ENCODE measurements around the gene ST6GALNAC3.

GRCh38 chr1:76147917-76148316, 73.4 kb downstream of the ST6GALNAC3 start:
- TF ChIP-seq EZH2phosphoT487 (IDR thresholded peaks at IDR 0.05; ENCODE audit: borderline replicate concordance) (no peak), CTCF (IDR thresholded peaks at IDR 0.05 in 2 of 3, conservative IDR thresholded peaks at IDR 0.05 in 1 of 3; ENCODE audit: borderline replicate concordance in 1 of 3, insufficient read depth in 1 of 3, low read depth in 2 of 3, low read length in 2 of 3) (no peak), JUND (IDR thresholded peaks at IDR 0.05) (no peak), ZFX (IDR thresholded peaks at IDR 0.05) (no peak), POLR2AphosphoS5 (IDR thresholded peaks at IDR 0.05; ENCODE audit: low read depth, low read length) (no peak), POLR2A (IDR thresholded peaks at IDR 0.05; ENCODE audit: borderline replicate concordance, extremely low read depth, insufficient read depth, insufficient read length) (no peak), CEBPB (IDR thresholded peaks at IDR 0.05; ENCODE audit: low read depth) (no peak), RAD21 (IDR thresholded peaks at IDR 0.05; ENCODE audit: low read depth) (no peak), YY1 (IDR thresholded peaks at IDR 0.05; ENCODE audit: extremely low read depth, insufficient replicate concordance, low read depth, low read length) (no peak), ELF1 (IDR thresholded peaks at IDR 0.05; ENCODE audit: borderline replicate concordance, low read depth) (no peak), EGR1 (IDR thresholded peaks at IDR 0.05; ENCODE audit: low read depth) (no peak)

Measured in HCT116 (cell line).